GM12873 (cell line): ENCODE data around the gene CDK11B.

Experiments used
- TF ChIP-seq, protein P1 (sequence below): IDR thresholded peaks from 2 replicates; pipeline ENCODE4 v1.5.1; 2012; ENCODE audit warnings: low read depth, mild to moderate bottlenecking, moderate library complexity, low read length, control low read depth; ENCODE audit not compliant: insufficient read depth; ENCODE audit errors: missing control alignments

The CDK11B gene

DNA sequence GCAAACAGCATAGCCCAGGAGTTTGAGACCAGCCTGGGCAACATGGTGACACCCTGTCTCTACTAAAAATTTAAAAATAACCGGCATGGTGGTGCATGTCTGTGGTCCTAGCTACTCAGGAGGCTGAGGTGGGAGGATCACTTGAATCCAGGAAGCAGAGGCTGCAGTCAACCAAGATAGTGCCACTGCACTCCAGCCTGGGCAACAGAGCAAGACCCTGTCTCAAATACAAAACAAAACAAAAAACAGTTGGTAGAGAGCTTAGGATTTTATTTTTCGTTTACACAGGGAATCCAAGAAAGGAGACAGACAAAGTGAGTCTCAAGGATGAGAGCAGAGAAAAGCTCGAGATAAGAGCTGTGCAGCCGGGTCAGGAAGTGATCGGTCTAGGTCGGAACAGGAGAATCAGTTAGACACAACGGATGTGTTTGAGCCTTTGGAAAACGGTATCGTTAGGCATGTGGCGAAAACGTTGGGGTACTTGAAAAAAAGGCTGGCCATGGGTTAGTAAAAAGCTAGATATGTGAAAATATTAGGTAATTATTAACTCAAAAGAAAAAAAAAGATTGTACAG is 45.2 kb downstream of the CDK11B start:
- TF ChIP-seq, protein P1, sequence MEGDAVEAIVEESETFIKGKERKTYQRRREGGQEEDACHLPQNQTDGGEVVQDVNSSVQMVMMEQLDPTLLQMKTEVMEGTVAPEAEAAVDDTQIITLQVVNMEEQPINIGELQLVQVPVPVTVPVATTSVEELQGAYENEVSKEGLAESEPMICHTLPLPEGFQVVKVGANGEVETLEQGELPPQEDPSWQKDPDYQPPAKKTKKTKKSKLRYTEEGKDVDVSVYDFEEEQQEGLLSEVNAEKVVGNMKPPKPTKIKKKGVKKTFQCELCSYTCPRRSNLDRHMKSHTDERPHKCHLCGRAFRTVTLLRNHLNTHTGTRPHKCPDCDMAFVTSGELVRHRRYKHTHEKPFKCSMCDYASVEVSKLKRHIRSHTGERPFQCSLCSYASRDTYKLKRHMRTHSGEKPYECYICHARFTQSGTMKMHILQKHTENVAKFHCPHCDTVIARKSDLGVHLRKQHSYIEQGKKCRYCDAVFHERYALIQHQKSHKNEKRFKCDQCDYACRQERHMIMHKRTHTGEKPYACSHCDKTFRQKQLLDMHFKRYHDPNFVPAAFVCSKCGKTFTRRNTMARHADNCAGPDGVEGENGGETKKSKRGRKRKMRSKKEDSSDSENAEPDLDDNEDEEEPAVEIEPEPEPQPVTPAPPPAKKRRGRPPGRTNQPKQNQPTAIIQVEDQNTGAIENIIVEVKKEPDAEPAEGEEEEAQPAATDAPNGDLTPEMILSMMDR = no peak

DNA sequence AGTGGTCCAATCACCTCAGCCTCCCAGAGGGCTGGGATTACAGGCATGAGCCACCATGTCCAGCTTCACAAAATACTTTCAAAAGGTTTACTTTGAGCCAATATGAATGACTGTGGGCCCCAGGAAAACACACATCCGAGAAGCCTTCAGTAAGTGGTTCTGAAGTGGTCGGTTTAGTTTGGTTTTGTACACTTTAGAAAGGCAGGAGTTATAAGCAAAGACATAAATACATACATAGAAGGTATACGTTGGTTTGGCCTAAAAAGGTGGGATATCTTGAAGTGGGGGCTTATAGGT is 46.8 kb downstream of the CDK11B start:
- TF ChIP-seq, protein P1 = no peak

DNA sequence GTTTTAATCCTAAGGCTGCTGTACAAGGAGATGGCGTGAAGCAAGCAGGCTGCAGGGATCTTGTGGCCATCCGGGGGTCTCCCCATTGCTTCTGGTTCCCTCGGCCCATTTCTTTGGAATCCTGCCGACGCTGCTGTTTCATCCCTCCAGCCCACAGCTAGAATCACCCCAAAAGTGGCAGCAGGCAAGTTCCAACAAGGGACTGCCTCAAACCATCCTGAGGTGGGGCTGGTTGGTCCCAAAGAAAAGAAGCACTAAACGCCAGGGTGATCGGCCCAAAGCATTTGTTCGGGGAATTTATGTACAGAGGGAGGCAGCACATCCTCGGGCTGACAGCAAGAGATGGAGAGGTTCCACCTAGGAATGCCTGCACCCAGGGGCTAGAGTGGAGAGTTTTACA is 48.0 kb downstream of the CDK11B start:
- TF ChIP-seq, protein P1 = no peak

- TF ChIP-seq, protein P1 = no peak
Measured at GRCh38 chr1:1609822-1610485, 48.9 kb downstream of the CDK11B start.

DNA sequence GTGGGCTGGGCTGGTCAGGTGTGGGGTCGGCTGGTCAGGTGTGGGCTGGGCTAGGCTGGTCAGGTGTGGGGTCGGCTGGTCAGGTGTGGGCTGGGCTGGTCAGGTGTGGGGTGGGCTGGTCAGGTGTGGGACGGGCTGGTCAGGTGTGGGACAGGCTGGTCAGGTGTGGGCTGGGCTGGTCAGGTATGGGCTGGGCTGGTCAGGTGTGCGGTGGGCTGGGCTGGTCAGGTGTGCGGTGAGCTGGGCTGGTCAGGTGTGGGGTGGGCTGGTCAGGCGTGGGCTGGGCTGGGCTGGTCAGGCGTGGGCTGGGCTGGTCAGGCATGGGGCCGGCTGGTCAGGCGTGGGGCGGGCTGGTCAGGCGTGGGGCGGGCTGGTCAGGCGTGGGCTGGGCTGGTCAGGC is 52.6 kb downstream of the CDK11B start:
- TF ChIP-seq, protein P1 = no peak

DNA sequence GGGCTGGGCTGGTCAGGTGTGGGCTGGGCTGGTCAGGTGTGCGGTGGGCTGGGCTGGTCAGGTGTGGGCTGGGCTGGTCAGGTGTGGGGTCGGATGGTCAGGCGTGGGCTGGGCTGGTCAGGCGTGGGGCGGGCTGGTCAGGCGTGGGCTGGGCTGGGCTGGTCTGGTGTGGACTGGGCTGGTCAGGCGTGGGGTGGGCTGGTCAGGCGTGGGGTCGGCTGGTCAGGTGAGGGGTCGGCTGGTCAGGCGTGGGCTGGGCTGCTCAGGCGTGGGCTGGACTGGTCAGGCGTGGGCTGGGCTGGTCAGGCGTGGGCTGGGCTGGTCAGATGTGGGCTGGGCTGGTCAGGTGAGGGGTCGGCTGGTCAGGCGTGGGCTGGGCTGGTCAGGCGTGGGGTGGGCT is 53.1 kb downstream of the CDK11B start:
- TF ChIP-seq, protein P1 = no peak

DNA sequence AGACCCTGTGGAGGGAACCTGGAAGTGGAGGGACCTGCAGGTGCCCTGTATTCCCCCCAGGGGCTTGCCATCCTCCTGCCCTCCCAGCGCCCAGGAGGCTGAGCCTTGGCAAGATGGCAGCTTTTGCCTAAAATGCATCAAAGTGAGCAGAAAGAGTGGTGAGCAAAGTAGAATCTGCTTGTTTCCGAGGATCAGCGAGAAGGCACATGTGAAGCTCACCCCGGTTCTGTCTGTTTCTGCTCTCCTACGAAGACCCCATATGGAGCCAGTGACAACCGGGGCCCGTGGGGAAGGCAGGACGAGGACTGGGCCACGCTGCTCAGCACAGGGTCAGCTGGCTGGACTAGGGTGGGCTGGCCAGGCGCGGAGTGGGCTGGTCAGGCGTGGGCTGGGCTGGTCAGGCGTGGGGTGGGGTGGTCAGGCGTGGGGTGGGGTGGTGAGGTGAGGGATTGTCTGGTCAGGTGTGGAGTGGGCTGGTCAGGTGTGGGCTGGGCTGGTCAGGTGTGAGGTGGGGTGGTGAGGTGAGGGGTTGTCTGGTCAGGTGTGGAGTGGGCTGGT is 53.7 kb downstream of the CDK11B start:
- TF ChIP-seq, protein P1 = no peak
